ENCODE measurements around the gene DCUN1D5.

DCUN1D5 gene

DNA sequence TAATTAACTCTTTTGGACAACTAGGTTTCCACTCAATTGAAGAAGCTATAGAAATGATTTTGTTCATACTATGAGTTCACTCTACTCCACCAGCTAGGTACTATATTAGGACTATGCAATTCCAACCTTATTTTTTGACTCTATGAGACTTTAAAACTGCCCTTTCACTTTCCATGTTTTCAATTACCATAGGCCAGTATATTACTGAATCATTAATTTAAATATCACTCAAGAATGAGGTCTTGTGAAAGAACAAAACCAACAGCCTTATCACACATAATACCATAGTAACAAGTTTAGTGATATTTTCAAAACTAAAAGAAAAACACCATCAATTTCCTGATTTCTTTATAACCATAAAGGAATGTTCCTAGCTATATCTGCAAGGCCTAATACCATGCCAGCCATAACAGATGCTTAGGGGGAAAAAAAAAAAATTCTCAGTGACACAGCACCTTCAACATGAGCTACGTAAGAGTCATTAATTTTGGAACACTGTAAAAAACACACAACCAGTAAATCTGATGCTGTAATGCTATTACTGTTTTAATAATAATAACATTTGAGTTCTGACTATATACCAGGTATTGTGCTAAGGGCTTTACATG lies 6.1 kb downstream of the DCUN1D5 start:
- no peak overlapping the region for H3K4me3 ChIP-seq (ENCODE audit: low read depth, low read length)
- peak; percentile 10 for DNase-seq (ENCODE audit: low read depth, low spot score)
- ChIA-PET CTCF (interaction anchor here (1.4 kb wide), 1 partner anchor 22 kb away, joined by 7 read pairs; the partner anchor contains the start of gene DYNC2H1), POLR2A (no interaction called here)
- TF ChIP-seq, protein P1, sequence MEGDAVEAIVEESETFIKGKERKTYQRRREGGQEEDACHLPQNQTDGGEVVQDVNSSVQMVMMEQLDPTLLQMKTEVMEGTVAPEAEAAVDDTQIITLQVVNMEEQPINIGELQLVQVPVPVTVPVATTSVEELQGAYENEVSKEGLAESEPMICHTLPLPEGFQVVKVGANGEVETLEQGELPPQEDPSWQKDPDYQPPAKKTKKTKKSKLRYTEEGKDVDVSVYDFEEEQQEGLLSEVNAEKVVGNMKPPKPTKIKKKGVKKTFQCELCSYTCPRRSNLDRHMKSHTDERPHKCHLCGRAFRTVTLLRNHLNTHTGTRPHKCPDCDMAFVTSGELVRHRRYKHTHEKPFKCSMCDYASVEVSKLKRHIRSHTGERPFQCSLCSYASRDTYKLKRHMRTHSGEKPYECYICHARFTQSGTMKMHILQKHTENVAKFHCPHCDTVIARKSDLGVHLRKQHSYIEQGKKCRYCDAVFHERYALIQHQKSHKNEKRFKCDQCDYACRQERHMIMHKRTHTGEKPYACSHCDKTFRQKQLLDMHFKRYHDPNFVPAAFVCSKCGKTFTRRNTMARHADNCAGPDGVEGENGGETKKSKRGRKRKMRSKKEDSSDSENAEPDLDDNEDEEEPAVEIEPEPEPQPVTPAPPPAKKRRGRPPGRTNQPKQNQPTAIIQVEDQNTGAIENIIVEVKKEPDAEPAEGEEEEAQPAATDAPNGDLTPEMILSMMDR (IDR thresholded peaks at IDR 0.05; ENCODE audit: insufficient read depth, low read length, missing control alignments) = no peak

DNA sequence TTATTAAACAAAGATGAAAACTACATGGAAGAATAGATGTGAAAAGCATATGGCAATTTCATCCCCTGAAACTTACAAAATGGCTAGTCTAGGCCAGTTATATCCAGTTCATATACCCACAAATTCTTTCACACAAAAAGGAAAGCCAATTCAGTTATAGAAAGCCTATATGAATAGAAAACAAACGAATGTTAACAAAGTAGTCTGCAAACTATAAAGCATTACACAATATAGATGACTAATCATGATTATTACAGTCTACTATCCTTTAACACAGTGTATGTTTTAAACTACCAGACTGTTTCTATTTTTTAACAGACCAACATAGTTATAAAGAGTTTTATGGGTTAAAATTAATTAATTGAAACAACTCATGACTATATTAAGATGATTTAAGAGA lies 12.1 kb downstream of the DCUN1D5 start:
- POLR2A ChIA-PET = no interaction called here
- CTCF ChIA-PET = no interaction called here
- no peak overlapping the region for H3K4me3 ChIP-seq (ENCODE audit: low read depth, low read length)
- DNase-seq (ENCODE audit: low read depth, low spot score) = no peak
- TF ChIP-seq, protein P1 (IDR thresholded peaks at IDR 0.05; ENCODE audit: insufficient read depth, low read length, missing control alignments) = no peak

DNA sequence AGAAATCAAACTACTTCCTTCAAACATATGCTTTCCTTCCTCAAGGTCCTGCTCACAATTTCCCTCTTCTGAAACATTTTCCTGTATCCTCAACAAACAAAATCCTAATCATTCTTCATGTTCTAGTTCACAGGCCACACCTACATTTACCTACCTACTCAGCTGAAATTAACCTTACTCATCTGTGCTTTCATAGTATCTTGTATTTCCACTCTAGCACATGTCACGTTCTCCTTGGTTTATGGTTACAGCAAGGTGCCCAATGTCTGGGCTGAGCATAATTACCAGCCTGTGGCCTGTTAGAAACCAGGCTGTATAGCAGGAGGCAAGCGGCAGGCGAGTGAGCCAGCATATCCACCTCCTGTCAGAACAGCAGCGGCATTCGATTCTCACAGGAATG lies 13.2 kb downstream of the DCUN1D5 start:
- POLR2A ChIA-PET = no interaction called here
- no peak for DNase-seq (ENCODE audit: low read depth, low spot score)
- CTCF ChIA-PET = interaction anchor here (1.5 kb wide), 1 partner anchor 164 kb away, joined by 4 read pairs; no protein-coding TSS in a partner anchor
- TF ChIP-seq, protein P1 (IDR thresholded peaks at IDR 0.05; ENCODE audit: insufficient read depth, low read length, missing control alignments) = no peak
- H3K4me3 ChIP-seq (ENCODE audit: low read depth, low read length) = no peak overlapping the region

DNA sequence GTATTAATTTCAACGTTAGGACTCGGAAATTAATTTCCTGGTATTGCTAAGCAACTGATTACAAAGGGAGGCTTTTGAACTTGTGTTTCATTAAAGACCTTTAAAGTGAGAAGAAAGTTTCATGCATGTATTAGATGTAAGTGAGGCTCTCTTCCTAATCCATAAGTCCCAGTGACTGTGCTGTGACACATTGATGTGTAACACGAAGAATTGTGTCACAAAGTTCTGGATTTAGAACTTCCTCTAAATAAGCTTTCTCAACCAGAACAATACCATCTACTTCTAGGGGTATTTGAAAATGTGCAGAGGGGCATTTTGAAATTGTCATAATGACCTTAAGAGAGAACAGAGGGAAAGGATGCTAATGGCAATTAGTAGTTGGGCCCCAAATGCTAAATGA lies 14.4 kb downstream of the DCUN1D5 start:
- POLR2A ChIA-PET = no interaction called here
- no peak overlapping the region for H3K4me3 ChIP-seq (ENCODE audit: low read depth, low read length)
- DNase-seq (ENCODE audit: low read depth, low spot score) = no peak
- CTCF ChIA-PET = interaction anchor here (1.5 kb wide), 1 partner anchor 162 kb away, joined by 4 read pairs; no protein-coding TSS in a partner anchor
- TF ChIP-seq, protein P1 (IDR thresholded peaks at IDR 0.05; ENCODE audit: insufficient read depth, low read length, missing control alignments) = no peak

DNA sequence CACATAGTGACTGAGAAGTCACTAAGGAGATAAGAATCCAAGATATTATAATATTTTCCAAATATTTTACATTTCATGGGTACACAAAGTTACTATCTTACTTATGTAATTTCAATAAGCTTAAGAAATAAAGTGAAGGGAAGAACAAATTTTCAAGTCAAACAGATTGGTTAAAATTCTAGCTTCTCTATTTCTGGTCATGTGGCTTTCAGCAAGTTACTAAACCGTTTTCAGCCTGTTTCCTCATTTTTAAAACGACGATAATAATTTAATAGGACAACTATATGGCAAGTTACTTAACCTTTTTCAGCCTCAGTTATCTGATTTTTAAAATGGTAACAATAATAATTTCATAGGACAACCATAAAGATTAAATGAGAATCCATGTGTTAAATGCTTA lies 15.6 kb downstream of the DCUN1D5 start:
- TF ChIP-seq, protein P1 (IDR thresholded peaks at IDR 0.05; ENCODE audit: insufficient read depth, low read length, missing control alignments) = no peak
- POLR2A ChIA-PET = no interaction called here

DNA sequence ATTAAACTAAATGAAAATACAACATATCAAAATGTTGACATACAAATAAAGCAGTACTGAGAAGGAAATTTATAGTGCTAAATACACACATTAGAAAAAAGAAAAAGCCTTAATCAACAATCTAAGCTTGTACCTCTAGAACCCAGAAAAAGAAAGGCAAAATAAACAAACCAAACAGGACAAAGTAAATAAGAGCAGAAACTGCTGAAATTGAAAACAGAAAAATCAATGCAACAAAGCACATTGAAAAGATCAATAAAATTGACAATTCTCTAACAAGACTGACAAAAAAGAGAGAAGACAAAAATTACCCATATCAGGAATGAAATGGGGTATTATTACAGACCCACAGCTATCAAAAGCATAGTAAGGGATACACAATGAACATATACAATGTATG lies 21.0 kb downstream of the DCUN1D5 start:
- ChIA-PET CTCF (interaction anchor here (0.9 to 2.3 kb wide), 2 partner anchors 15 to 38 kb away, joined by 3 to 6 read pairs; partner anchors contain the start of gene DYNC2H1), POLR2A (no interaction called here)
- TF ChIP-seq, protein P1 (IDR thresholded peaks at IDR 0.05; ENCODE audit: insufficient read depth, low read length, missing control alignments) = no peak
- no peak for DNase-seq (ENCODE audit: low read depth, low spot score)
- no peak overlapping the region for H3K4me3 ChIP-seq (ENCODE audit: low read depth, low read length)

More for the DNA sequence above, 15.6 kb downstream of the DCUN1D5 start:
- CTCF ChIA-PET = interaction anchor here (1.1 to 1.5 kb wide), 2 partner anchors 33 to 343 kb away, joined by 3 to 4 read pairs; partner anchors contain the start of gene DYNC2H1
- no peak overlapping the region for H3K4me3 ChIP-seq (ENCODE audit: low read depth, low read length)
- DNase-seq (ENCODE audit: low read depth, low spot score) = no peak
